ENCODE data around the gene CRACR2A. TPM values are rescaled to one million over a fixed set of nuclear protein-coding genes. Genes with fewer than 3 reads are reported as not detected.
A peak's percentile ranks its signal among the peaks of the same experiment; 100 is the strongest.

CRACR2A gene
- total RNA-seq (6.1 TPM), polyA plus RNA-seq (ENCODE audit: insufficient read depth, low read depth, low replicate concordance) (0.22 TPM)
- long read RNA-seq, donor 1 = 0 reads
- long read RNA-seq, donor 2 = 0 reads
- long read RNA-seq, donor 3 = 0 reads
- long read RNA-seq, donor 4 = 0 reads
- long read RNA-seq, donor 5 = 0 reads
- long read RNA-seq, donor 6 = 0 reads
- long read RNA-seq, donor 7, partial matches to known transcripts = 0 of 1 reads
- long read RNA-seq, donor 7, other reads (novel, unspliced or antisense) = 1 of 1 reads
- long read RNA-seq, donor 8 = 0 reads
- long read RNA-seq, donor 9 = 0 reads
- long read RNA-seq, donor 10 = 0 reads

GRCh38 chr12:3752741-3753486 lies at the start of gene CRACR2A:
Gene CRACR2A, minus strand, starts transcription at chr12:3753109. Its CDS starts 56,110 bp downstream, at chr12:3696999.
- no peak within 1 kb of the TSS for H3K9ac ChIP-seq (ENCODE audit: low read length in 3 of 3)
- no peak for FAIRE-seq
- peaks cover 0 to 4% (median 0%) of the 10 kb centered on the region in 3 donors for H3K4me1 ChIP-seq (ENCODE audit: control insufficient read depth in 2 of 3, insufficient read depth in 2 of 3, low read depth in 1 of 3, low read length in 3 of 3)
- H3K27me3 ChIP-seq (ENCODE audit: control insufficient read depth, insufficient read depth, low read length) = no peaks in the 10 kb centered on the region
- H3K36me3 ChIP-seq (ENCODE audit: control insufficient read depth in 2 of 3, insufficient read depth in 3 of 3, low read length in 3 of 3) = no peaks in the 10 kb centered on the region
- TF ChIP-seq CTCF (IDR thresholded peaks at IDR 0.05; ENCODE audit: borderline replicate concordance, extremely low read depth, insufficient read depth) = peak; percentile 39
- no peaks in the 10 kb centered on the region for H3K9me3 ChIP-seq (ENCODE audit: control insufficient read depth in 2 of 3, insufficient read depth in 1 of 3, low read length in 3 of 3)
- intact Hi-C loops (cut with DNase I) = no loop called here
- peak within 1 kb of the TSS; percentile 24 to 57 (median 30) for H3K4me3 ChIP-seq (ENCODE audit: low read length in 3 of 3)
- peak; percentile 78 to 90 (median 83) for DNase-seq
- peak within 1 kb of the TSS in 1 of 2 donors; percentile 23 for H3K27ac ChIP-seq (ENCODE audit: low read depth in 2 of 2, low read length in 2 of 2)

GRCh38 chr12:3797531-3798048 lies 44.7 kb upstream of the CRACR2A start:
- no peak overlapping the region for H3K4me3 ChIP-seq (ENCODE audit: low read length in 3 of 3)
- no peak overlapping the region for H3K27ac ChIP-seq (ENCODE audit: low read depth in 2 of 2, low read length in 2 of 2)
- FAIRE-seq (no peak), DNase-seq (no peak)
- H3K9me3 ChIP-seq (ENCODE audit: control insufficient read depth in 2 of 3, insufficient read depth in 1 of 3, low read length in 3 of 3) = no peaks in the 10 kb centered on the region
- no peaks in the 10 kb centered on the region for H3K27me3 ChIP-seq (ENCODE audit: control insufficient read depth, insufficient read depth, low read length)
- no peak for TF ChIP-seq CTCF (IDR thresholded peaks at IDR 0.05; ENCODE audit: borderline replicate concordance, extremely low read depth, insufficient read depth)
- no peaks in the 10 kb centered on the region for H3K4me1 ChIP-seq (ENCODE audit: control insufficient read depth in 2 of 3, insufficient read depth in 2 of 3, low read depth in 1 of 3, low read length in 3 of 3)
- intact Hi-C loops (cut with DNase I) = no loop called here
- H3K36me3 ChIP-seq (ENCODE audit: control insufficient read depth in 2 of 3, insufficient read depth in 3 of 3, low read length in 3 of 3) = no peaks in the 10 kb centered on the region
- H3K9ac ChIP-seq (ENCODE audit: low read length in 3 of 3) = no peak overlapping the region

GRCh38 chr12:3795492-3796133 lies 42.7 kb upstream of the CRACR2A start:
- Histone ChIP-seq H3K36me3 (ENCODE audit: control insufficient read depth in 2 of 3, insufficient read depth in 3 of 3, low read length in 3 of 3) (no peaks in the 10 kb centered on the region), H3K9ac (ENCODE audit: low read length in 3 of 3) (no peak overlapping the region), H3K27me3 (ENCODE audit: control insufficient read depth, insufficient read depth, low read length) (no peaks in the 10 kb centered on the region), H3K4me1 (ENCODE audit: control insufficient read depth in 2 of 3, insufficient read depth in 2 of 3, low read depth in 1 of 3, low read length in 3 of 3) (no peaks in the 10 kb centered on the region), H3K9me3 (ENCODE audit: control insufficient read depth in 2 of 3, insufficient read depth in 1 of 3, low read length in 3 of 3) (no peaks in the 10 kb centered on the region), H3K4me3 (ENCODE audit: low read length in 3 of 3) (no peak overlapping the region), H3K27ac (ENCODE audit: low read depth in 2 of 2, low read length in 2 of 2) (no peak overlapping the region)
- FAIRE-seq (no peak), DNase-seq (peak in 4 of 5 donors; percentile 48 to 91 (median 72))
- intact Hi-C loops (cut with DNase I) = no loop called here
- TF ChIP-seq CTCF (IDR thresholded peaks at IDR 0.05; ENCODE audit: borderline replicate concordance, extremely low read depth, insufficient read depth) = no peak
